T-helper 1 cell treated with Interleukin-12 subunit alpha and Interleukin-12 subunit beta and Interleukin-4 antibody, amounts not matched to agents 30 μg/mL and 1 μg/mL, for 36 hours (primary cell): ENCODE results near the gene LRRFIP2.
A peak's percentile ranks its signal among the peaks of the same experiment; 100 is the strongest.
"Not testable (repeated sequence)": the region's sequence is repeated elsewhere in the genome, so short reads cannot be mapped to it uniquely, and the experiment has no call there.

Experiments used
- H3K27ac Mint-ChIP-seq: one replicate; pipeline ENCODE4 v1.8.0; 2021; ENCODE audit warnings: mild to moderate bottlenecking, mixed read lengths
- H3K27me3 Mint-ChIP-seq: one replicate; pipeline ENCODE4 v1.8.0; 2021; ENCODE audit warnings: low read depth, mixed read lengths
- H3K36me3 Mint-ChIP-seq: one replicate; pipeline ENCODE4 v1.8.0; 2021; ENCODE audit warnings: low read depth, mixed read lengths
- H3K4me1 Mint-ChIP-seq: one replicate; pipeline ENCODE4 v1.8.0; 2021; ENCODE audit warnings: low read depth, mixed read lengths
- H3K4me3 Mint-ChIP-seq: one replicate; pipeline ENCODE4 v1.8.0; 2021; ENCODE audit warnings: mild to moderate bottlenecking, moderate library complexity, mixed read lengths
- H3K9me3 Mint-ChIP-seq: one replicate; pipeline ENCODE4 v1.8.0; 2021; ENCODE audit warnings: mixed read lengths

Gene LRRFIP2

GRCh38 chr3:37174532-37175126 is at the start of gene LRRFIP2:
Gene LRRFIP2, minus strand, starts transcription at chr3:37174582. Its CDS starts 25,599 bp downstream, at chr3:37148983.
- Mint-ChIP-seq H3K4me3 (peak within 1 kb of the TSS; percentile 85), H3K27ac (peak within 1 kb of the TSS; percentile 53), H3K27me3 (no peaks in the 10 kb centered on the region), H3K9me3 (no peaks in the 10 kb centered on the region), H3K36me3 (peaks cover 14% of the 10 kb centered on the region), H3K4me1 (peaks cover 33% of the 10 kb centered on the region)

DNA sequence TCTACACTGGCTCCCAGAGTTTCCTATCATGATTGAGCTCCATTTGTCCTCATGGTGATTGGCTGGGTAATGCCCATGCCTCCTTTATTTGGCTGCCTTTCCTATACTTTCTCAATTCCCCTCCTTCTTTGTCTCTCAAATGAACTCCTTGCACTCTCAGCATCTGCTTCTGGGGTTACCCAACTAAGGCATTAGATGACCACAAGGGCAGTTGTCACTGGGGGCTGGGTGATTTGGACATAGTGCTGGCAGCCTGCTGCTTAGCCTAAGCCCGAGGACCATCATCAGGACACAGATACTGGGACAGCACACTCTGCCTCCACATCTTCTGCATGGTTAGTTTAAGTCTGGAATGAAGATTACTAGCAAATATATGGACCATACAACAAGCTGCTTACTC is 49.2 kb upstream of the LRRFIP2 start:
- no peaks in the 10 kb centered on the region for H3K36me3 Mint-ChIP-seq
- no peak overlapping the region for H3K27ac Mint-ChIP-seq
- H3K4me1 Mint-ChIP-seq, result peaks cover 4% of the 10 kb centered on the region
- H3K27me3 Mint-ChIP-seq, result peaks cover 24% of the 10 kb centered on the region
- no peak overlapping the region for H3K4me3 Mint-ChIP-seq
- H3K9me3 Mint-ChIP-seq, result no peaks in the 10 kb centered on the region

GRCh38 chr3:37223141-37223558 is 48.8 kb upstream of the LRRFIP2 start:
- Mint-ChIP-seq H3K27me3 (peaks cover 24% of the 10 kb centered on the region), H3K27ac (no peak overlapping the region), H3K9me3 (no peaks in the 10 kb centered on the region), H3K4me3 (no peak overlapping the region), H3K4me1 (peaks cover 4% of the 10 kb centered on the region), H3K36me3 (no peaks in the 10 kb centered on the region)

DNA sequence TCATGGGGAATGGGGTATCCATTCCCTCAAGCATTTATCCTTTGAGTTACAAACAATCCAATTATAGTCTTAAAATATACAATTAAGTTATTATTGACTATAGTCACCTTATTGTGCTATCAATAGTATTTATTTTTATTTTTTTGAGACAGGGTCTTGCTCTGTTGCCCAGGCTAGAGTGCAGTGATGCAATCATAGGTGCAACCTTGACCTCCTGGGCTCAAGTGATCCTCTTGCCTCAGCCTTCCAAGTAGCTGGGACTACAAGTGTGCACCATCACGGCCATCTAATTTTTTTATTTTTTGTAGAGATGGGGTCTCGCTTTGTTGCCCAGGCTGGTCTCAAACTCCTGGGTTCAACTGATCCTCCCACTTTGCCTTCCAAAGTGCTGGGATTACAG is 48.2 kb upstream of the LRRFIP2 start:
- H3K27me3 Mint-ChIP-seq, result peaks cover 21% of the 10 kb centered on the region
- not testable (repeated sequence) for H3K9me3 Mint-ChIP-seq, H3K4me1 Mint-ChIP-seq, H3K4me3 Mint-ChIP-seq, H3K27ac Mint-ChIP-seq, H3K36me3 Mint-ChIP-seq

DNA sequence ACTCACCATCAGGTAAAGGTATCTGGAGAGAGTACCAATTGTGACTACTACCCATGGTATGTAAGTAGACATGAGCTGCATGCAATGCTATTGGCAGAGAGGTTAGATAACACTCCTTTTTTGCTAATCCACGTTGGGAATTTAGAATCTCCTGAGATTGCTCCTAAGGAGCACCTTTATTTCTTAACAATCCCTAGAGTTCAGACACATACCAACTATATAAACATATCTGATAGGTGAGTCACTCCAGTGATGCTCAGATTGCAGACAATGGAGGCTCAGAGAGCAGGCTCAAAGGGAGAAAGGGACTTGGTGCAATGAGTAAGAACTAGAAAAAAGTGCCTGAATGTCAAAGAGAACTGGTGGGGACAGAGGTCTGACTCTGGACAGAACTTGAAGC is 47.0 kb upstream of the LRRFIP2 start:
- peaks cover 9% of the 10 kb centered on the region for H3K4me1 Mint-ChIP-seq
- no peak overlapping the region for H3K27ac Mint-ChIP-seq
- H3K9me3 Mint-ChIP-seq, result no peaks in the 10 kb centered on the region
- no peak overlapping the region for H3K4me3 Mint-ChIP-seq
- peaks cover 16% of the 10 kb centered on the region for H3K27me3 Mint-ChIP-seq
- no peaks in the 10 kb centered on the region for H3K36me3 Mint-ChIP-seq

GRCh38 chr3:37219266-37219665 is 44.9 kb upstream of the LRRFIP2 start:
- peaks cover 13% of the 10 kb centered on the region for H3K4me1 Mint-ChIP-seq
- H3K4me3 Mint-ChIP-seq, result no peak overlapping the region
- no peaks in the 10 kb centered on the region for H3K9me3 Mint-ChIP-seq
- no peaks in the 10 kb centered on the region for H3K36me3 Mint-ChIP-seq
- peaks cover 3% of the 10 kb centered on the region for H3K27me3 Mint-ChIP-seq
- no peak overlapping the region for H3K27ac Mint-ChIP-seq

- peaks cover 3% of the 10 kb centered on the region for H3K27me3 Mint-ChIP-seq
- no peaks in the 10 kb centered on the region for H3K9me3 Mint-ChIP-seq
- H3K4me3 Mint-ChIP-seq, result no peak overlapping the region
- no peak overlapping the region for H3K27ac Mint-ChIP-seq
- peaks cover 13% of the 10 kb centered on the region for H3K4me1 Mint-ChIP-seq
- no peaks in the 10 kb centered on the region for H3K36me3 Mint-ChIP-seq
These were observed 43.8 kb upstream of the LRRFIP2 start for GRCh38 chr3:37218206-37218605.

DNA sequence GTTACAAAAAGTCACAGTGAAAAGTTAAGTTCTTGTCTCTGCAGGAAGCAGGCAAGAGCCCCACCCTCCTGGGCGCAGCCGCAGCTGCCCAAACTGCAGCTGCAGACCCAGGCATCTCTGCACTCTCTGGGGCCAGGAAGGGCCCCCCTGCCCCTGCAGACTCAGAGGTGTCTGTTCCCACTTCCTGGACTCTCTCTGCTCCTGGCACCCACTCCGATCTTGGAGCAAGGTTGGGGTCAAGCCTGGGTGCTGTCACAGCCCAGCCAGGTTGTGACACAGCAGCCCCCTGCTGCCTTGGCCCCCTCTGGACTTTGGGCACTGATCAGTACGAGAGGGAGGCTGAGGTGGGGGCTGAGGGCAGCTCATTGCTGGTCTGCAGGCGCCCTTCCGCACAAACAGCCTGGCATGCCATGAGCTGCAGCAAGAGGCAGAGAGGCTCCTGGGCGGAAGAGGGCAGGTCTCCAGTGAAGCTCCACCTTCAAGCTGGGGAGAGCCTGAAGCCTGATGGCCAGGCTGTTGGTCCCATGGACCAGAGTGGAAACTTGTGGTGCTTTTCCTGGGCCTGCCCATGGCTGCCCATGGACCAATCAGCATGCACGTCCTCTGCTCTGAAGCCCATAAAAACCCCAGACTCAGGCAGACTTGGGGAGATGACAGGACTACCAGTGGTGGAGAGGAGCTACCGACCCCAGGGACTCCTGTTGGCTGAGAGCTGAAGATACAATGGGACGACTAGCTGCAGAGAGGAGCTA is 42.9 kb upstream of the LRRFIP2 start:
- peaks cover 3% of the 10 kb centered on the region for H3K27me3 Mint-ChIP-seq
- peaks cover 10% of the 10 kb centered on the region for H3K4me1 Mint-ChIP-seq
- H3K36me3 Mint-ChIP-seq, result no peaks in the 10 kb centered on the region
- H3K4me3 Mint-ChIP-seq, result no peak overlapping the region
- H3K27ac Mint-ChIP-seq, result no peak overlapping the region
- H3K9me3 Mint-ChIP-seq, result no peaks in the 10 kb centered on the region

DNA sequence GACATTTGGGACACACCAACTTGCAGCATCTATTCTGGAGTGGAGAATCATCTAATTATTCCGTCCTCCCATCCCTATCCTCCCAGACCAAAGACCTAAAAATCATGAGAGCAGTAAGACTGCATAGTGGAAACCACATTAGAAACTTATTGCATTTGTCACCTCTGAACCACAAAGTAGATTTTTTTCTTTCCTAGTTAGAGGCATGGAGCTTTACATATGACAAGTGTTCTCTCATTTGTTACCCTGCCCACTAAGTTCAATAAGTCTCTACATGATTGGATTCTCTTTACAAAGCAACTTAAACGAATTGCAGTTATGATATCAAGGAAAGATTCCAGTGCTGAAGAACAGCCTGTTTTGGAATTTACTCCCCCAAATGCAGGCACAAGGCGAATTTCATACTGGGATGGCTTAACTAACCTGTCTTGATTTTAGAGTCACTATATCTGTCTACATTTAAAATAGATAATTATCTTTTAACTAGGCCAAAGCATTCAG is 42.3 kb upstream of the LRRFIP2 start:
- peaks cover 3% of the 10 kb centered on the region for H3K27me3 Mint-ChIP-seq
- H3K4me3 Mint-ChIP-seq, result peak overlapping the region; percentile 1
- H3K27ac Mint-ChIP-seq, result no peak overlapping the region
- H3K4me1 Mint-ChIP-seq, result peaks cover 10% of the 10 kb centered on the region
- H3K9me3 Mint-ChIP-seq, result no peaks in the 10 kb centered on the region
- no peaks in the 10 kb centered on the region for H3K36me3 Mint-ChIP-seq

DNA sequence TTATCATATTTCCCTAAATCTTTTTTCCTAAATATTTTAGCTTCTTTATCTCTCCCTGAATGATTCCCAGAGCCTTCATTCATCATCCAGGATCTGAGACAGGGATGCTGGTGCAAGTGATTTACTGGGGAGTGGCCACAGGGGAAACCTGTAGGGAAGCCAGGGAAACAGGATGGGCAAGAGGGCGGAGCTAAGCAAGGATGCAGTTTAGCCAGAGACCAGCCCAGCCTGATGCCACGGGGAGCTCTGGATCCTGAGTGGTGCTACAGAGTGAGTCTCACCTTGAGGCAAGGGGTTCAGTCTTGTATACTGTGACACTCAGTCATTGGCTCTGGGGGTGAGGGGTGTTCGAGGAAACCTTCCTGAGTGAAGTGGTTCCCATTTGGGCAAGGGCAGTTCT is 39.7 kb upstream of the LRRFIP2 start:
- H3K27me3 Mint-ChIP-seq, result no peaks in the 10 kb centered on the region
- no peak overlapping the region for H3K27ac Mint-ChIP-seq
- H3K4me3 Mint-ChIP-seq, result no peak overlapping the region
- H3K36me3 Mint-ChIP-seq, result no peaks in the 10 kb centered on the region
- no peaks in the 10 kb centered on the region for H3K9me3 Mint-ChIP-seq
- peaks cover 9% of the 10 kb centered on the region for H3K4me1 Mint-ChIP-seq

GRCh38 chr3:37210230-37210629 is 35.8 kb upstream of the LRRFIP2 start:
- Mint-ChIP-seq H3K9me3 (no peaks in the 10 kb centered on the region), H3K4me3 (no peak overlapping the region), H3K27me3 (peaks cover 4% of the 10 kb centered on the region), H3K27ac (no peak overlapping the region), H3K4me1 (no peaks in the 10 kb centered on the region), H3K36me3 (no peaks in the 10 kb centered on the region)

DNA sequence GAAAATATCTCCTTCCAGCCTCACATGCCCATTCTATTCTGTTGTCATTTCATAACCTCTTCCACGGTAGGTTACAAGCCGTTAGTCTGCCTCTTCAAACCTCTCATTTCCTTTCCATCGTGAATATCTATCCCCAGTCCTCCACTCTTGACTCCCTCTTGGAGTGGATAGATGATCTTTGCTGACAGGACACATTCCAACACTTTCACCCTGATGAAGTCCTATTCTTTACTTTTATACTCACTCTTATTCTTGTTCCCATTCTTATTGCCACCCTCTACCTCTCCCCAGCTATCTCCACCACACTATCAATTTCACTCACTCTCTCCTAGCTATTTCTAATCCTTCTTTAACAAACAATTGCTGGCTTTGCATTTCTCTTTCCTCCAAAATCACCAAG is 34.2 kb upstream of the LRRFIP2 start:
- H3K36me3 Mint-ChIP-seq, H3K4me1 Mint-ChIP-seq, H3K4me3 Mint-ChIP-seq, H3K9me3 Mint-ChIP-seq, H3K27ac Mint-ChIP-seq: not testable (repeated sequence)
- peaks cover 12% of the 10 kb centered on the region for H3K27me3 Mint-ChIP-seq

DNA sequence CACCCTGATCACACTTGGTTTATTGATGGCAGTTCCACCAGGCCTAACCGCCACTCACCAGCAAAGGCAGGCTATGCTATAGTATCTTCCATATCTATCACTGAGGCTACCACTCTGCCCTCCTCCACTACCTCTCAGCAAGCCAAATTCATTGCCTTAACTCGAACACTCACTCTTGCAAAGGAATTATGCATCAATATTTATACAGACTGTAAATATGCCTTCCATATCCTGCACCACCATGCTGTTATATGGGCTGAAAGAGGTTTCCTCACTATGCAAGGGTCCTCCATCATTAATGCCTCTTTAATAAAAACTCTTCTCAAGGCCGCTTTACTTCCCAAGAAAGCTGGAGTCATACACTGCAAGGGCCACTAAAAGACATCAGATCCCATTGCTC is 33.6 kb upstream of the LRRFIP2 start:
- not testable (repeated sequence) for H3K9me3 Mint-ChIP-seq, H3K4me1 Mint-ChIP-seq, H3K36me3 Mint-ChIP-seq, H3K4me3 Mint-ChIP-seq, H3K27ac Mint-ChIP-seq
- peaks cover 12% of the 10 kb centered on the region for H3K27me3 Mint-ChIP-seq

DNA sequence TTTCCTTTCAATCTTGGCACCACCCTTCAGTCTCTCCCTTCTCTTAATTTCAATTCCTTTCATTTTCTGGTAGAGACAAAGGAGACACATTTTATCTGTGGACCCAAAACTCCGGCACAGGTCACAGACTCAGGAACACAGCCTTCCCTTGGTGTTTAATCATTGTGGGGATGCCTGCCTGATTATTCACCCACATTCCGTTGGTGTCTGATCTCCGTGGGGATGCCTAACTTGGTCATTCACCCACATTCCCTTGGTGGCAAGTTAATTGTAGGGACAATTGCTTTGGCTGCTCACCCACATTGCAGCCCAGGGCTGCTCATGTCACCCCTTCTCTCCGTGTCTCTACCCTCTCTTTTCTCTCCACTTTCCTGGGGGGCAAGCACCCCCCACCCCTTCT is 31.7 kb upstream of the LRRFIP2 start:
- H3K27ac Mint-ChIP-seq, H3K4me3 Mint-ChIP-seq, H3K9me3 Mint-ChIP-seq, H3K36me3 Mint-ChIP-seq, H3K4me1 Mint-ChIP-seq: not testable (repeated sequence)
- H3K27me3 Mint-ChIP-seq, result peaks cover 12% of the 10 kb centered on the region

DNA sequence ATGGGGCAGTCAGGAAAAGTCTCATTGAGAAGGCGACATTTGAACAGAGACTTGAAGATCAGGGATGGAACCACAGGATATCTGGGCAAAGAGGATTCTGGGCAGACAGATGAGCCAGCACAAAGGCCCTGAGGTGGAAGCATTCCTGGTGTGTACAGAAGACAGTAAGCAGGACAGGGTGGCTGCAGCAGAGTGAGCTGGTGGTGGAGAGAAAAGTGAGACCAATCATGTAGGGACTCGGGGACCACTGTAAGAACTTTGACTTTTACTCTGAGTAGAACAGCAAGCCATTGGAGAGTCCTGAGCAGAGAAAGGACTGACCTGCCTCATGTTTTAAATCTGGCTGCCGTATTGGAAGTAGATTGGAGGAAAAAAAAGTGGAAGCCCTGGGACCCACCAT is 29.9 kb upstream of the LRRFIP2 start:
- H3K4me1 Mint-ChIP-seq, result no peaks in the 10 kb centered on the region
- peaks cover 12% of the 10 kb centered on the region for H3K27me3 Mint-ChIP-seq
- no peak overlapping the region for H3K4me3 Mint-ChIP-seq
- H3K9me3 Mint-ChIP-seq, result no peaks in the 10 kb centered on the region
- no peak overlapping the region for H3K27ac Mint-ChIP-seq
- H3K36me3 Mint-ChIP-seq, result no peaks in the 10 kb centered on the region
